WERI-Rb-1 (cell line): Measurements from ENCODE around the gene PLXDC2.

ENCODE experiments used
- DNase-seq: peaks from one replicate; pipeline ENCODE4 v3.0.0-alpha.2; 2020
- H3K27ac ChIP-seq: fragments of 250-450 bp; sonication (Bioruptor Pico); 2 replicates; pipeline ENCODE4 v1.5.1; 2020; ENCODE audit warnings: mild to moderate bottlenecking, moderate library complexity
- H3K27me3 ChIP-seq: fragments of 250-450 bp; sonication (Bioruptor Pico); 2 replicates; pipeline ENCODE4 v1.5.1; 2021; ENCODE audit warnings: mild to moderate bottlenecking, low read depth, moderate library complexity; ENCODE audit not compliant: insufficient read depth, severe bottlenecking
- H3K36me3 ChIP-seq: fragments of 250-450 bp; sonication (Bioruptor Pico); 2 replicates; pipeline ENCODE4 v1.5.1; 2020; ENCODE audit warnings: mild to moderate bottlenecking, moderate library complexity
- H3K4me3 ChIP-seq: 2 replicates; pipeline ENCODE4 v1.5.1; 2011; ENCODE audit warnings: low read depth, mild to moderate bottlenecking, control low read depth, low read length
- H3K9me3 ChIP-seq: fragments of 250-450 bp; sonication (Bioruptor Pico); 2 replicates; pipeline ENCODE4 v1.5.1; 2021; ENCODE audit warnings: mild to moderate bottlenecking, moderate library complexity; ENCODE audit not compliant: severe bottlenecking
- TF ChIP-seq, protein P1 (sequence below): IDR thresholded peaks from 2 replicates; pipeline ENCODE4 v1.5.1; 2011; ENCODE audit warnings: low read depth, mild to moderate bottlenecking, control low read depth, inconsistent platforms, low read length

The PLXDC2 gene

DNA sequence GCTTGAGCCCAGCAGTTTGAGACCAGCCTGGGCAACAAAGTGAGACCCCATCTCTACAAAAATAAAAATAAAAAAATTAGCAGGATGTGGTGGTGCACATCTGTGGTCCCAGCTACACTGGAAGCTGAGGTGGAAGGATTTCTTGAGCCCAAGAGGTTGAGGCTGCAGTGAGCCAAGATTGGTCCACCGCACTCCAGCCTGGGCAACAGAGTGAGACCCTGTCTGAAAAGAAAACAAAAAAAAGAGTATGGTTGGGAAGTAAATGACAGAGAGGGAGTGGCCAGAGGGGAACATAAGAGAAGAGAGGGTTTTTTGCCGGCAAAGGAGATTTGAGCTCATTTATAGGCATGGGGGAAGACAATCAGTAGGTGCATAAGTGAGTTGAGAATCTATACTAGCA, 19.7 kb downstream of the PLXDC2 start:
- no peak overlapping the region for H3K27ac ChIP-seq
- H3K9me3 ChIP-seq = no peaks in the 10 kb centered on the region
- no peaks in the 10 kb centered on the region for H3K27me3 ChIP-seq
- no peaks in the 10 kb centered on the region for H3K36me3 ChIP-seq
- TF ChIP-seq, protein P1, sequence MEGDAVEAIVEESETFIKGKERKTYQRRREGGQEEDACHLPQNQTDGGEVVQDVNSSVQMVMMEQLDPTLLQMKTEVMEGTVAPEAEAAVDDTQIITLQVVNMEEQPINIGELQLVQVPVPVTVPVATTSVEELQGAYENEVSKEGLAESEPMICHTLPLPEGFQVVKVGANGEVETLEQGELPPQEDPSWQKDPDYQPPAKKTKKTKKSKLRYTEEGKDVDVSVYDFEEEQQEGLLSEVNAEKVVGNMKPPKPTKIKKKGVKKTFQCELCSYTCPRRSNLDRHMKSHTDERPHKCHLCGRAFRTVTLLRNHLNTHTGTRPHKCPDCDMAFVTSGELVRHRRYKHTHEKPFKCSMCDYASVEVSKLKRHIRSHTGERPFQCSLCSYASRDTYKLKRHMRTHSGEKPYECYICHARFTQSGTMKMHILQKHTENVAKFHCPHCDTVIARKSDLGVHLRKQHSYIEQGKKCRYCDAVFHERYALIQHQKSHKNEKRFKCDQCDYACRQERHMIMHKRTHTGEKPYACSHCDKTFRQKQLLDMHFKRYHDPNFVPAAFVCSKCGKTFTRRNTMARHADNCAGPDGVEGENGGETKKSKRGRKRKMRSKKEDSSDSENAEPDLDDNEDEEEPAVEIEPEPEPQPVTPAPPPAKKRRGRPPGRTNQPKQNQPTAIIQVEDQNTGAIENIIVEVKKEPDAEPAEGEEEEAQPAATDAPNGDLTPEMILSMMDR = no peak
- DNase-seq = no peak
- no peak overlapping the region for H3K4me3 ChIP-seq

DNA sequence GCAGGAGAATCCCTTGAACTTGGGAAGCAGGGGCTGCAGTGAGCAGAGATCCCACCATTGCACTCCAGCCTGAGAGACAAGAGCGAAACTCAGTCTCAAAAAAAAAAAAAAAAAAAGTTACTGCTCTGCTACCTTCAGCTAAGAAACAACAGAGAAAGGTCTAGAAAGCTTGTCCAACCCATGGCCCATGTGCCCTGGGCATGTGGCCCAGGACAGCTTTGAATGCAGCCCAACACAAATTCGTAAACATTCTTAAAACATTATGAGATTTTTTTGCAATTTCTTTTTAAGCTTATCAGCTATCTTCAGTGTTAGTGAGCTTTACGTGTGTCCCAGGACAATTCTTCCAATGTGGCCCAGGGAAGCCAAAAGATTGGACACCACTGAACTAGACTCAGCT, 22.9 kb downstream of the PLXDC2 start:
- H3K27me3 ChIP-seq = no peaks in the 10 kb centered on the region

DNA sequence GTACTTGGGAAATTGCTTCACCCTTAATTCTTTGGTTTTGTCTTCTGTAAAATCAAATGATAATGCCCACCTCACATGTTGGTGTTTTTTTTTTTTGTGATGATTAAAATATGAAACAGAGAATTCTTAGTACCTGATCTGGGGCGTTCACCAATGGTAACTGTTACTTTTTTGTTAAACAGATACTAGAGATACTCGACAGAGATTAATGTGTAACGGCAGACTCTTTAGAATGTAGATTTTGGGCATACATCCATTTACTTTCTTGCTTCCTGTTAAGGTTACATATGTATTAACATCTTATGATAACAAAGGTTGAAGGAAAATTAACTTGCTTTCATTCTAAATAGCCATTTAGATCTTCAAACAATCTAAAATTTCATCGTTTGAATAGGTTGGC, 23.3 kb downstream of the PLXDC2 start:
- H3K9me3 ChIP-seq = no peaks in the 10 kb centered on the region
- H3K4me3 ChIP-seq = no peak overlapping the region
- no peaks in the 10 kb centered on the region for H3K27me3 ChIP-seq
- H3K36me3 ChIP-seq = no peaks in the 10 kb centered on the region
- no peak for DNase-seq
- H3K27ac ChIP-seq = no peak overlapping the region
- TF ChIP-seq, protein P1 = no peak

More for the DNA sequence above, 22.9 kb downstream of the PLXDC2 start:
- TF ChIP-seq, protein P1 = no peak
- no peak for DNase-seq
- Histone ChIP-seq H3K4me3 (no peak overlapping the region), H3K27ac (no peak overlapping the region), H3K36me3 (no peaks in the 10 kb centered on the region), H3K9me3 (no peaks in the 10 kb centered on the region)

DNA sequence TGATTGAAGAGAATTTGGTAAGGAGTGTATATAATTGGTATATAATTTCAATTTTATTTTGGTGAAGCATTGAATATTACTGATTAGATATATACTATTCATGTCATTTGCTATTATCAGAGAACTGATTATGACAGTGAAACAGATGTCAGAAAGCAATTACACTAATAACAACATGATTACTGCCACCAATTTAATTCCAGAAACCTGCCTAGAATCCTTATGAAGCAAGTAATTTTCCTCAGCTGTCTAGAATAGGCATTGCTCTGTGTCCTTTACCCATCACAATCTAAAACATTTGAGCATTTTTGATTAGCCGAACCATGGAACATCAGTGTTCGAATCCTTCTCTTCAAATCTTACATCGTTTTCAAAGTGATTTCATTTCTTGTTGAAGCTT, 24.5 kb downstream of the PLXDC2 start:
- no peaks in the 10 kb centered on the region for H3K27me3 ChIP-seq

DNA sequence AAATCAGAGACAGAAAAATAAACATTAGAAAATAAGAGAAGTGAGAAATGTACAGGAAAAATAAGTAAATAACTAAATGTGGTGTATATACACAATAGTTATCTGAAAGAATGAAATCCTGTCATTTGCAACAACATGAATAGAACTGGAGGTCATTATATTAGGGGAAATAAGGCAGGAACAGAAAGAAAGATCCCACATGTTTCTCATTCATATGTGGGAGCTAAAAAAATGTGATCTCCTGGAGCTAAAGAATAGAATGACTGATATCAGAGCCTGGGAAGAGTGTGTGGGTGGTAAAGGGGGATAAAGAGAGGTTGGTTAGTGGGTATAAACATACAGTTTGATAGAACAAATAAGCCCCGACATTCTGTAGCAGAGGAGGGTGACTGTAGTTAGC, 27.3 kb downstream of the PLXDC2 start:
- Histone ChIP-seq H3K27me3 (no peaks in the 10 kb centered on the region), H3K4me3 (no peak overlapping the region), H3K36me3 (no peaks in the 10 kb centered on the region), H3K9me3 (no peaks in the 10 kb centered on the region), H3K27ac (no peak overlapping the region)
- DNase-seq = no peak
- TF ChIP-seq, protein P1 = no peak

More for the DNA sequence above, 24.5 kb downstream of the PLXDC2 start:
- Histone ChIP-seq H3K36me3 (no peaks in the 10 kb centered on the region), H3K9me3 (no peaks in the 10 kb centered on the region), H3K27ac (no peak overlapping the region), H3K4me3 (no peak overlapping the region)
- DNase-seq = no peak
- TF ChIP-seq, protein P1 = no peak
